A673 (cell line): ENCODE results near the gene SPINK4. TPM values are rescaled to one million over a fixed set of nuclear protein-coding genes. Genes with fewer than 3 reads are reported as not detected.

Source experiments
- BruUV-seq: library from RNA; stranded (reverse); fragments of 400-500 nt; replicated peaks from 2 replicates; lab custom pipeline; 2021; lab: Mats Ljungman, UMichigan
- CTCF ChIA-PET: fragments of 300-600 bp; sonication (Branson Sonifier 250); formaldehyde crosslinking; loops from one replicate; lab custom pipeline; 2022; ENCODE audit warnings: antibody characterized with exemption; lab: Charles Lee
- POLR2A ChIA-PET: fragments of 300-600 bp; sonication (Branson Sonifier 250); formaldehyde crosslinking; loops from one replicate; lab custom pipeline; 2022; ENCODE audit warnings: antibody characterized with exemption; ENCODE audit not compliant: low non-redundant PET; lab: Charles Lee
- DNase-seq: peaks from one replicate; pipeline ENCODE4 v3.0.0-alpha.2; 2015; ENCODE audit warnings: low spot score
- H3K27ac ChIP-seq: fragments of 200-600 bp; sonication (generic); 2 replicates; pipeline ENCODE4 v1.5.1; 2016; ENCODE audit warnings: mixed run types, low read depth, mild to moderate bottlenecking, mixed read lengths, antibody characterized with exemption, low read length; ENCODE audit not compliant: poor library complexity, severe bottlenecking
- H3K27me3 ChIP-seq: fragments of 200-600 bp; sonication (generic); replicated peaks from 2 replicates; pipeline ENCODE4 v1.6.1; 2017; ENCODE audit warnings: mixed run types, low read depth, mild to moderate bottlenecking, mixed read lengths, antibody characterized with exemption, low read length; ENCODE audit not compliant: insufficient read depth, poor library complexity
- H3K36me3 ChIP-seq: fragments of 200-600 bp; sonication (generic); 2 replicates; pipeline ENCODE4 v1.6.1; 2016; ENCODE audit warnings: mixed run types, mild to moderate bottlenecking, mixed read lengths, antibody characterized with exemption, low read length; ENCODE audit not compliant: insufficient read depth, poor library complexity, severe bottlenecking
- H3K4me1 ChIP-seq: fragments of 200-600 bp; sonication (generic); 2 replicates; pipeline ENCODE4 v1.6.1; 2017; ENCODE audit warnings: mixed run types, mild to moderate bottlenecking, mixed read lengths, antibody characterized with exemption, low read length; ENCODE audit not compliant: insufficient read depth, poor library complexity, severe bottlenecking
- H3K4me3 ChIP-seq: fragments of 200-600 bp; sonication (generic); 2 replicates; pipeline ENCODE4 v1.5.1; 2016; ENCODE audit warnings: low read depth, mixed run types, mild to moderate bottlenecking, mixed read lengths, low read length; ENCODE audit not compliant: poor library complexity, severe bottlenecking
- H3K9me3 ChIP-seq: fragments of 200-600 bp; sonication (generic); 2 replicates; pipeline ENCODE4 v1.6.1; 2016; ENCODE audit warnings: mixed run types, low read depth, mild to moderate bottlenecking, mixed read lengths, antibody characterized with exemption, low read length; ENCODE audit not compliant: poor library complexity, severe bottlenecking
- EZH2 ChIP-seq: fragments of 200-600 bp; sonication (generic); IDR thresholded peaks from 2 replicates; pipeline ENCODE4 v1.6.1; 2017; ENCODE audit warnings: borderline replicate concordance, low read depth, mild to moderate bottlenecking, mixed read lengths, antibody characterized with exemption, low read length; ENCODE audit not compliant: poor library complexity, severe bottlenecking
- intact Hi-C: fragments of 100-400 bp; cut with micrococcal nuclease; formaldehyde crosslinking; loops from one replicate; pipeline ENCODE4 v1.10.0; 2022; ENCODE audit not compliant: unreplicated experiment
- total RNA-seq: library from RNA; stranded (reverse); gene quantifications from 2 replicates; pipeline ENCODE4 v1.2.3, GENCODE V29; 2021
- TF ChIP-seq, protein P1 (sequence below): fragments of 300-800, 200-600 bp; sonication (generic); conservative IDR thresholded peaks from 2 replicates; pipeline ENCODE4 v1.5.1; 2017; ENCODE audit warnings: low read depth, mild to moderate bottlenecking, antibody characterized with exemption, low read length, moderate library complexity, mixed read lengths

The SPINK4 gene
- total RNA-seq, 1 experiment from 2014 or later: not detected

DNA sequence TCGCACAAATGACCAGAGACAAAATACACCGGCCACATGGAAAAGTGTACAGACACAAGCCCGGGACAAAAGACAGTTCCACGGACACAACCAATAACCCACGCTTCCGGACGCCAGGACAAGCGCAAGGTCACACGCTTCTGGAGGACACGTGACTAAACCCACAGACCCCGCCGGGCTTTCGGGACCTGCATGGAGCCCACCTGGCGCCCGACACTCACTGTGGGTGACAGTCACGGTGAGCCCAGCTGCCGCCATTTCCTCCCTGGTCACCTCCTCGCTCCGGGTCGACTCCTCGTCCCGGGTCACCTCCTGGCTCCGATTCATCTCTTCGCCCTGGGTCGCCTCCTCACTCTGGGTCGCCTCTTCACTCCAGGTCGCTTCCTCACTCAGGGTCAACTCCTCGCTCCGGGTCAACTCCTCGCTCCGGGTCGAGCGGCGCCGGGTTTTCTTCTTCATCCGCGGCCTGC lies 24.1 kb downstream of the SPINK4 start:
- POLR2A ChIA-PET: interaction anchor here (0.6 kb wide), 1 partner anchor 30 kb away, joined by 3 read pairs; no protein-coding TSS in a partner anchor
- no TSS peak for BruUV-seq
- intact Hi-C loops: loop anchor here (2.0 kb wide), 1 partner anchor 23 kb away; no protein-coding TSS in a partner anchor

DNA sequence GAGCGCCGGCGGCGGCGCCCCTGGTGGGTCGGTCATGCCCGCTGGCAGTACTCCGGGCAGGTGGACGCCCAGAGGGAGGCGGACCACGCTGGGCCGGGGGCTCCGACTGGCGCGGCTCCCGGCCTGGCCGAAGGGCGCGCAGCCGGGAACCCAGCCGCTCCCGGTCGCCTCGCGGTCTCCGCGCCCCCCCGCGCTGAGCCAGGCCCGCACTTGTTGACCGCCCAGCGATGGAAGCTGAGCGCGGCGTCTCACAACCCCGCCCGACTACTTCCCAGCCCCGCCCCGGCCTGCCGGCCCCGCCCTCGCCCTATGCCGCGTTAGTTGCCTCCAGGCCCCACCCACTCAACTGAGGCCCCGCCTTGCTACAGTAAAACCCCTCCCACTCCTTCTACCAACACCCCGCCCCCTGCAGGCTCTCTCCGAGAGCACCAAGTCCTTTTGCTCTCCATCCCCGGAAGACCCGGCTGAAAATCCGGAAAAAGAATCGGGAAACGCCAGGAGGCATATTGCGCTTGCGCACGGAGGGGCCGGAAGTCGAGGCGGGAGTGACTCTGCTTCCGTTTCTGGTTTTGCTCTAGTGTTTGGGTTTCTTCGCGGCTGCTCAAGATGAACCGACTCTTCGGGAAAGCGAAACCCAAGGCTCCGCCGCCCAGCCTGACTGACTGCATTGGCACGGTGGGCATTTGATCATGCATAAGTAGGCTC lies 24.7 kb downstream of the SPINK4 start, which contains the start of the genes BAG1 and CHMP5:
BAG1 (minus strand) TSS at position 236 of the 705 bp plus-strand sequence.
CHMP5 (plus strand) TSS at position 577 of the 705 bp plus-strand sequence; CDS start at position 607, 30 bp downstream.
- peak; percentile 100 for DNase-seq
- Histone ChIP-seq H3K4me1 (peaks cover 12% of the 10 kb centered on the region), H3K36me3 (peaks cover 37% of the 10 kb centered on the region), H3K9me3 (no peaks in the 10 kb centered on the region), H3K27me3 (no peaks in the 10 kb centered on the region), H3K4me3 (peak within 1 kb of the TSS; percentile 99), H3K27ac (peak within 1 kb of the TSS; percentile 82)
- TF ChIP-seq, protein P1, sequence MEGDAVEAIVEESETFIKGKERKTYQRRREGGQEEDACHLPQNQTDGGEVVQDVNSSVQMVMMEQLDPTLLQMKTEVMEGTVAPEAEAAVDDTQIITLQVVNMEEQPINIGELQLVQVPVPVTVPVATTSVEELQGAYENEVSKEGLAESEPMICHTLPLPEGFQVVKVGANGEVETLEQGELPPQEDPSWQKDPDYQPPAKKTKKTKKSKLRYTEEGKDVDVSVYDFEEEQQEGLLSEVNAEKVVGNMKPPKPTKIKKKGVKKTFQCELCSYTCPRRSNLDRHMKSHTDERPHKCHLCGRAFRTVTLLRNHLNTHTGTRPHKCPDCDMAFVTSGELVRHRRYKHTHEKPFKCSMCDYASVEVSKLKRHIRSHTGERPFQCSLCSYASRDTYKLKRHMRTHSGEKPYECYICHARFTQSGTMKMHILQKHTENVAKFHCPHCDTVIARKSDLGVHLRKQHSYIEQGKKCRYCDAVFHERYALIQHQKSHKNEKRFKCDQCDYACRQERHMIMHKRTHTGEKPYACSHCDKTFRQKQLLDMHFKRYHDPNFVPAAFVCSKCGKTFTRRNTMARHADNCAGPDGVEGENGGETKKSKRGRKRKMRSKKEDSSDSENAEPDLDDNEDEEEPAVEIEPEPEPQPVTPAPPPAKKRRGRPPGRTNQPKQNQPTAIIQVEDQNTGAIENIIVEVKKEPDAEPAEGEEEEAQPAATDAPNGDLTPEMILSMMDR: no peak
- no peak for TF ChIP-seq EZH2
- BruUV-seq: no TSS peak
- ChIA-PET POLR2A (interaction anchor here (0.6 kb wide), 1 partner anchor 30 kb away, joined by 3 read pairs; no protein-coding TSS in a partner anchor), CTCF (no interaction called here)
- intact Hi-C loops: loop anchor here (2.0 kb wide), 1 partner anchor 22 kb away; no protein-coding TSS in a partner anchor

More for the DNA sequence above, 24.1 kb downstream of the SPINK4 start:
- CTCF ChIA-PET: no interaction called here
- no peak for TF ChIP-seq EZH2
- TF ChIP-seq, protein P1: no peak
- peaks cover 12% of the 10 kb centered on the region for H3K4me1 ChIP-seq
- no peaks in the 10 kb centered on the region for H3K9me3 ChIP-seq
- H3K27me3 ChIP-seq: no peaks in the 10 kb centered on the region
- DNase-seq: no peak
- H3K36me3 ChIP-seq: peaks cover 43% of the 10 kb centered on the region
- peak overlapping the region; percentile 99 for H3K4me3 ChIP-seq
- peak overlapping the region; percentile 82 for H3K27ac ChIP-seq

DNA sequence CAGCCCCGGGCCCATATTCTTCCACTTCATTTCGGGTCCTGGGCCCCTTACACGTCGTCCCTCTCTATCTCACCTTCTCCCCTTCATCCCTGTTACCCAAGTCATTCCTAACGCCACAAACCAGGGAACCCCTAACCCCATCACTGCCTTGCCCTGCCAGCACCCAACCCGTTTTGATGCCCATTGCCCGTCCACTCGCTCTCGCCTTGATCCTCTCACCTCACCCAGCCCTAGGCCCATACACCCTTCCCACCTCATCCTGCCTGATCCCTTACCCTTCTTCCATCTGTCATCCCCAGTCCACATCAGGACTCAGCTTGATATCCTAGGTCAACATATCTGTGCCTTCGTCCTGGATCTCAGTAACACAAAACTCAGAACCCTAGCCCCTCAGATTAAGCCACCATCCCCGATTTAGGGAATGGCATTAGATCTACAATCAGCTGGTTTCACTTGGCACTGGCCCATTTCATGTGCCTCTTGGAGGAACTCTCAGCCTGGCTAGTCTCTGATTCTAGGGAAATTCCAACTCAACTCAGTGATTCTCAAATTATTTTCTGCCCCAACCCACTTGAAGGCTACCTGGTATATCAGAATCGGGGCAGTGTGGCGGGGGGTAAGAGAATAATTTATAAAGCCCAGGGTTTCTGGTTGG lies 25.4 kb downstream of the SPINK4 start:
- DNase-seq: no peak
- peaks cover 34% of the 10 kb centered on the region for H3K36me3 ChIP-seq
- BruUV-seq: TSS peak; percentile 54
- peaks cover 12% of the 10 kb centered on the region for H3K4me1 ChIP-seq
- intact Hi-C loops: loop anchor here (2.0 kb wide), 1 partner anchor 21 kb away; no protein-coding TSS in a partner anchor
- H3K27ac ChIP-seq: peak overlapping the region; percentile 75
- H3K4me3 ChIP-seq: peak overlapping the region; percentile 99
- ChIA-PET POLR2A (no interaction called here), CTCF (no interaction called here)
- no peaks in the 10 kb centered on the region for H3K9me3 ChIP-seq
- no peak for TF ChIP-seq EZH2
- TF ChIP-seq, protein P1: no peak
- H3K27me3 ChIP-seq: no peaks in the 10 kb centered on the region
